Kidney glomerular epithelial cell (primary cell): ENCODE results near the gene RALGAPA2.

Experiments used
- DNase-seq: peaks from one replicate; lab custom pipeline; 2025; lab: John Stamatoyannopoulos, UW

Gene RALGAPA2

DNA sequence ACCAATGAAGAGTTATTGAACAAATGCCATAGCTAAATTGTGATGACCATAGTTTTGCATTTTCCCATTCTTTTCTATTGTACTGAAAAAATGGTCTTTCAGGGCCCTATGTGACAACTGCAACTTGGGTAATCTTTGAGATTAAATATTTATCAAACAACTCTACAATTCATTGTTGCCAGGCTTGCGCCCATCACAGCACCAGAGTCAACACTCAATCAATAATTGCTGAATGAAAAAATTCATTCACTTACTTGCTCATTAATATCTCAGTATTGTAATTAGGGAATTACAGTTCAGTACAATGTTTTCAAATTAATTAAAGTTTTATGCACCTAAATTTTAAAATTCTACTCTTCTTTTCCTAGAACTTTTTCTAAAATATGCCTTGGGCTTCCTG lies 7.7 kb upstream of the RALGAPA2 start:
- no peak for DNase-seq

DNA sequence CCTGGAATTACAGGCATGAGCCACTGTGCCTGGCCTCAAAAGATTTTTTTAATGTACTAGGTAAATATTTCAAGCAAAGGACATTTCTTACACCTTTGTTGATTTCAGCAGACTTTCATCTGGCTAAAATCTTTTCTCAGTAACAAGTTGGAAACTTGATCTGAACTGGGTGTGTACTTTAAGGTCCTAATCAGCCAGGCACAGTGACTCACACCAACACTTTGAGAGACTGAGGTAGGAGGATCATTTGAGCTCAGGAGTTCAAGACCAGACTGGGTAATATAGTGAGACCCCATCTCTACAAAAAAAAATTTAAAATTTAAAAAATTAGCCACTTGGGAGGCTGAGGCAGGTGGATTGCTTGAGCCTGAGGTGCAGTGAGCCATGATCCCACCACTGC lies 7.0 kb upstream of the RALGAPA2 start:
- DNase-seq, result no peak

DNA sequence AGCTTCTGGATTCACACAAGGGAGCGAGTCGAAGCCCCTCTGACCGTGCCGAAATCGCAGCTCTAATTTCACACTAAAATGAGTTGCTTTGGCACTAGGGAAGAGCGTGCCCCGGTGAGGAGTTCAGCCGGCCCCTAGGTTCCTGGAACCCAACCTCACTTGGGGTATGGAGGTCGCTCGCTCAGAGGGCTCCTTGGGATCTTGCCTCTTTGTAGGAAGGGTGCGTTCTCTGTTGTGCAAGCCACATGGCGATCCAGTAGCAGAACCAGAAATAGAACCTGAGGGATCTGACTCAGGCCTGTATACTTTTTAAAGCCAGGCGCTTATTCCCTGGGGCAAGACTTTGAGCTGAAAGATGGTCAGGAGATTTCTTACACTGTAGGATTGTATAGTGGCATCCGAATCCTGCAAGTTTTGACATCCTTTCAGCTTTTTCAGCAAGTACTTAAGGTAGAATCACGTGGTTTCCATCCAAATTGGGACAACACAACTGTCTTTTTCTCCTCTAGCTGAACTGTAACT lies 861 bp upstream of the RALGAPA2 start:
- DNase-seq, result no peak

DNA sequence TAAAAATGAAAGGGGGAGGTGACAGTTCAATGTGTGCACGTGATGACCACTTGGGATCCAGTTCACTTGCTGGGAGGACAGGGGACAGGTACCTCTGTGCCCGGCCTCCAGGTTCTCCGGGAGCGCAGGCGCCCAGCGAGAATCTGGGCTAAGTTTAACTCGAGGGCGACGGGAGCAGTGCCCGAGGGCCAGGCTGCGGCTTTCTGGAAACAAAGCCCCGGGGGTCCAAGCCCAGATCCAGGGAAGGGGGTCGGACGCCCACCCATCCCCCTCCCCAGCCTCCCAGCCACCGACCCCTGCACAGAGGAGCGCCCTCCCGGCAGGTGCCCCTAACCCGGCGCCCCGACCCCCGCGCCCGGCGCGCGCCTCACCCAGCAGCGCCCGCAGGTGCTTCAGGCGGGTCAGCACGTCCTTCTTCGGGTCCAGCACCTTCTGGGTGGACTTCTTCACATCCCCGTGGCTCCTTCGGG lies 405 bp downstream of the RALGAPA2 start:
- peak; percentile 40 for DNase-seq

DNA sequence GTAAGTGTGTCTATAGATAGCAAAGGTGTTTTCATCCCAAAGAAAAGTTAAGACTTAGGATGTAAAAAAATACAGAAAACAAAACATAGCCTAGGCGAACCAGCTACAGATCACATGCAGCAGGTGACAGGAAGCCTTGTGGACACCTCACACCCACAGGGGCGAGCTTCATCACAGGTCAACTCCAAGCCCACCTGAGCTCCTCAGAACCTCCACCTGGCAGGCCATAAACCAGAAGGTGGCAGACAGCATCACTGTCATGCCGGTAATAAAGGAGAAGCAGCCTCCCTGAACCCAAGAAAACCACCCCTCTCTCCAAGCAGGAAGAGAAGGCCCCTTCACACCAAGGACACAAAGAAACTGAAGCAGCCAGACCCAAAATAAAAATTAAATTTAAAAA lies 1.0 kb downstream of the RALGAPA2 start:
- DNase-seq, result no peak

DNA sequence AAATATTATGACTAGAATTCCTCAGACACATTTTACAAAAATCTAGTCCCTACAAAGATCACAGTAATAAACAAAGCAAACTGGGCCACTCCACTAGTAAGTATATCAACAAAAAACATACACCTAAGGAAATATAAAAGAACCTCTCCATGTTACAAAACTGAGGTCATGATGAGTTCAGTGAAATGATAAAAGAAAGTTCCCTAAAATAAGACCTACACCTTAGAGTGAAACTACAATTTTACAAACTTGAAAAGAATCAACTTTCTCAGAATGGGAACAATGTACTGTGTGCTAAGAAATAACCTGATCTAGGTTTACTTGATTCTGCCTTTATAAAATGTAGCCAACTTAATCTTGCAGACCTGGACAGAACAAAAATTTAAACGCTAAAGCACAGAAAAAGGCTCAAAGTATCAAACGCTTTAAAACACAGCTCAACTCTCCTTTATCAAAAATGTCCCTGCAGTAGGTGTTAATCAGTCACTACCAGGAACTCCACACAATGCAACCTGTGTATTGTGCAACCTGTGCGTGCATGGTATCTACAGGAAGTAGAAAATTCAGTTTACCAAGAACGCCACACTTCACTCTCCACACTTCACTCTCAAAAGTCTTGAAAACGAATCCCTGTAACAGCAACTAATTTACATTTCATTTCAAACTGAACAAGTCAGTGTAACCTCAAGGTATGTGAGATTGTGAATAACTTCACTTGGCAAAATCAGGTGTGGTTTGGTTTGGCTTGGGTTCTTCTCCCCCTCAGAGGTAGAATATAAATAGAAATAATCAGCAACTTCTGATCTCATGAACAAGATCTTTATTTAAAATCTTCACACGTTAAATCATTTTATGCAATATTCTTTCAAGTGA lies 1.8 kb downstream of the RALGAPA2 start:
- DNase-seq, result peak; percentile 11

DNA sequence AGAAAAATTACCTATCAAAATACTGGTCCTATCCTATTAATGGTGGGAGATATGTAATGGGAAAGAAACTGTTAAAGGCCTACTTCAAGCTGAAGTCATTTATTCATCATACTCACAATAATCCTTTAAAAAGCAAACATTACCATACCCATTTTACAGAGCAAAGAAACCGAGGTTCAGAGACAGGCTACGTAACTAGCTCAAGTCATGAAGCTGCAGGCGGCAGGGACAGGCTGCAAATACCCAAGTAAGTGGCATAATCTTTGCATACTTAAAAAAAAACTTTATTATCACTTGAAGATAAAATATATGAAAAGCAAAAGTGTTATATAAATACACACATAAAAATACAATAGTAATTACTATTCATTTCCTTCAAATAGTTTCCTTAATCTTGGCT lies 2.6 kb downstream of the RALGAPA2 start:
- no peak for DNase-seq

DNA sequence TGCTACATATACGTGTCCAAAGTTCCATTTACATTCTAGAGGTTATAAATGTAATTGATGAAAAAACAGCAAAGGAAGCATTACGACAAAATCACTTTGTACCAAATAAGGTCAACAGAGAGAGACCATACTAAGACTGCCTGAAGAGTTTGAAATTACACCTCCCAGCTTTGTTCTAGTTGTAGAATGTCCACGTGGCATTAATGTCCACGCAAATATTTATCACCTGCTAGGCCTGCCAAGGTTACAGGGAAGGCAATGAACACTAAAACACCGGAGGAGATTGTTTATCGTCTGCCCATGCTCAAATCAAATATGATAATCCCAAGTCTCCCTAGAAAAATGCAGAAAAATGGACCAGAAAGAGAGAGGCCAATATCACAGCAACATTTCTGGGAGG lies 6.2 kb downstream of the RALGAPA2 start:
- no peak for DNase-seq

DNA sequence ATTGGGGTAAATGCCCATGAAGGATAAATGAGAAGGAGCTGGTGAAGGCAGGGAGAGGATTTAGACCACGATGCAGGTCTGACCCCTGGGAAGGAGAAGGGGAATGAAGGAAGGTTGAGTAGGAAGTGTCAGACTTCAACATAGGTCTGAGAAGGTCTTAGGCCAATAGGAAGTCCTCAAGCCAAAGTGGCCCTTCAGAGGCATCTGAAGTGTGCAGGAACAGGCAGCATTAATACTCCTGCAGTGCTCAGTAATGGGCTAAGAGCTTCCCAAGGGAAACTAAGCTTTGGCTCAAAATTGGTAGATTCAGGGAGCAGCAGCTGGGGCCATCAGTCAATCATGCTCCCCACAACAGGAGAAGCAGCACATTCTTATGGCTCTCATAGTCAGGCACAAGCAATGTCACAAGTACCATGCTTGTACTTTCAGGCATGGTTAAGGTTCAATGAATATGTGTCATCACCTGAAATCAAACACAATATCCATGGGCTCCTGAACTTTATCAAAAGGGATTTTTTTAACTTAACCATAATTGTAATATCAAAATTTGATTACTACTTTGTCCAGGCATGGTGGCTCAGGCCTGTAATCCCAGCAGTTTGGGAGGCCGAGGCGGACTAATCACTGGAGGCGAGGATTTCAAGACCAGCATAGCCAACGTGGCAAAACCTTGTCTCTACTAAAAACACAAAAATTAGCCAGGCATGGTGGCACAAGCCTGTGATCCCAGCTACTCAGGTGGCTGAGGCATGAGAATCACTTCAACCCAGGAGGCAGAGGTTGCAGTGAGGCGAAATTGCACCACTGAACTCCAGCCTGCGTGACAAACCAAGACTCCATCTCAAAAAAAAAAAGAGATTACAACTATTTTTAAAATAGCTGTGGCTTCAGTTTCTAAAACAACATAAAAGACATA lies 9.9 kb downstream of the RALGAPA2 start:
- DNase-seq, result no peak

DNA sequence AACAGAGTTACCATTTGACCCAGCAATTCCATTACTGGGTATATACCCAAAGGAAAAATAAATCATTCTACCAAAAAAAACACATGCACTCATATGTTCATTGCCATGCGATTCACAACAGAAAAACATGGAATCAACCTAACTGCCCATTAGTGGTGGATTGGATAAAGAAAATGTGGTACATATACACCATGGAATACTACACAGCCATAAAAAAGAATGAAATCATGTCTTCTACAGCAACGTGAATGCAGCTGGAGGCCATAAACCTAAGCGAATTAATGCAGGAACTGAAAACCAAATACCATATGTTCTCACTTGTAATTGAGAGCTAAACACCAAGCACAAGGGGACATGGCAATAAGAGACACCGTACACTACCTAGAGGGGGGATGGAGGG lies 12.5 kb downstream of the RALGAPA2 start:
- no peak for DNase-seq

DNA sequence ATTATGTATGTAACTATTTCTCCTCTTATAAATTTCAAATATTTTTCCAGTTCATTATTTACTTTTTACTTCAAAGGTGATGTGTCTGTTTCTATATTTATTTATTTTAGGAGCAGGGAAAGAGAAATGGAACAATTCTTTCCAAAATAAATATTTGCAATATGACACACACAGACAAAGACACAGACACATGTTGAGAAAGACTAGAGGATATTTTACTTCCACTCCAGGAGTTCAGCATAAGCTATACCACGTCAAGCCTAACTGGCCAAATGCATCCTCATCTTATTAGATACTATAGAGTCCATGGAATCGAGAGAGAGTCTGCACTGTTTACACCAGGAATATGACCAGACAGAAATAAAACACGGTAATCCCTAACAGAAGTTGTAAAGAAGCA lies 13.3 kb downstream of the RALGAPA2 start:
- no peak for DNase-seq

DNA sequence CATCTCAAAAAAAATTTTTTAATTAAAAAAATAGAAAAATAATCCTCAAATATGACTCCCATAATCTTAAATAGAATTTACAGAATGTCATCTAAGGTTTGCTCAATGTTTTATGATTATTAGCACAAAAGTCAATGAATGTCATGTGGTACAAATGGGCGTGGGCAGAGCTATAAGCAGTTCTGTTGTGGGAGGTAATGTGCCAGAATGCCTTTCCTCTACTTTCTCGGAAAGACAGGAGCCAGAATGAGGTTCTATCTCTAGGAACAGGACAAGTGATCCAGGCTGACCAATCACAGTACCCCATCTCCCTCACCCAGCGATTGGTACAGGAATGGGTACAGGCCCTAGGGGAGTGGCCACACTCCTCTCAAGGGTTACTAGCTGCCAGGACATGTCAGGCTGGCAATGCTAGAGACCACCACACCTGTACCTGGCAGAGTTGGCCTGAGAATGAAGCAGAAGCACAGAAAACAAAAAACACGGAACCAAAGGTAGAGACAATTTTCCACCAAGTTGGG lies 15.1 kb downstream of the RALGAPA2 start:
- DNase-seq, result no peak

DNA sequence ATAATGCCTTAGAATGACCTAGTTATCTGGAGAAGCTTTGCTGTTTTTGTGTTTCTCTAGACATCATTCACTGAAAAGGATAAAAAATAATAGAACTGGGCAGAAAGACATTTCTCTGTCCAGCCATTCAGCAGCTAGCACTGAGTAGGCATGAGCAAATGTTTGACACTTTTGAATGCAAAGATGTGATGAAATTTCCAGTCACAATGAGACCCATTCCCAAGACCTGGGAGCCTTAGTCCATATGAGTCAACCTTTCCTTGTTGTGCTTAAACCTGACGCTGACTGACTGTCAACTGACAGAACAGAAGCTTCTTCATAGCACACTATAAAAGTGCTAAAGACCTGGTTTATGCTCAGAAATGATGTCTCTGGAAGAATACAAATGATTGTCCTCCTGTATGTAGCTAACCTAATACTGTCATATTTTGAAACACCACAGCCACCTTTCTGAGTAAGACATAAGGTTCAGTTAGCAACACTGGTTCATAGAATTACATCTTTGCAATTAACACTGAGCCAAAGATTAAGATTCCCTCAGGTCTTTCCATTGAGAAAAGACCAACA lies 17.1 kb downstream of the RALGAPA2 start:
- no peak for DNase-seq

DNA sequence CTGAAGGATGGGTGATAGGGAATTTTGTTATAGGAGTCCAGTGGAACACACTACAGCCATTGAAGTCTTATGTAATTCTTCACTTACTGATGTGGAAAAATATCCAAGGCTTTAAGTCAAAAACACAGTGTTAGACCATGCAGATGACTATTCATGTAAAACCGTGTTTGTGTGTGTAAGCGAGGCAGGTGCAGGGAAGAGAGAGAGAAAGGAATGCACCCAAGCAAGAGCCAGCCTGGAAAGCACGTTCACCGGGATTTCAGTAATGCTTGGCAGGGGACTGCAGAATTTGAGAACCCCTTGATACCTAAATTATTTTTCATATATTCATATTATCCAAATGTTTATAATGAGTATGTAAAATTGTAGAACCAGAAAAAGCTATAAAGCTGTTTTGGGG lies 17.9 kb downstream of the RALGAPA2 start:
- DNase-seq, result no peak

DNA sequence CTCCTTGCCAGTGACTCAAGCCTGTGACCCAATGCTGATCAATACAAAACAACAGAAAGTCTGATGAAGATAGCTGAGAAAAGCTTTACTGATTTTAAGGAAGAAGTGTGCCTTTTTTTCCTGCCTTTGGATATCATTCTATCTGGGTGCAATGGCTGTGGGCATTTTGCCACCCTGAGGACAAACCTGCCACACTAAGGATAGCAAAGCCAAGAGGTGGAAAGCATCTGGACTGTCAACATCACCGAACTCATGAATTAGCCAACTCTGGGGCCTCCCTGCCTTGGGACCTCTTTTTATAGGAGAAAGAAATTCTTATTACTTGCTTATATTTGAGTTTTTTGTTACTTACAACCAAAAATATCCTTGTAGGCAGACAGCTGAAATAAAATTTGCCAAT lies 19.9 kb downstream of the RALGAPA2 start:
- DNase-seq, result no peak

DNA sequence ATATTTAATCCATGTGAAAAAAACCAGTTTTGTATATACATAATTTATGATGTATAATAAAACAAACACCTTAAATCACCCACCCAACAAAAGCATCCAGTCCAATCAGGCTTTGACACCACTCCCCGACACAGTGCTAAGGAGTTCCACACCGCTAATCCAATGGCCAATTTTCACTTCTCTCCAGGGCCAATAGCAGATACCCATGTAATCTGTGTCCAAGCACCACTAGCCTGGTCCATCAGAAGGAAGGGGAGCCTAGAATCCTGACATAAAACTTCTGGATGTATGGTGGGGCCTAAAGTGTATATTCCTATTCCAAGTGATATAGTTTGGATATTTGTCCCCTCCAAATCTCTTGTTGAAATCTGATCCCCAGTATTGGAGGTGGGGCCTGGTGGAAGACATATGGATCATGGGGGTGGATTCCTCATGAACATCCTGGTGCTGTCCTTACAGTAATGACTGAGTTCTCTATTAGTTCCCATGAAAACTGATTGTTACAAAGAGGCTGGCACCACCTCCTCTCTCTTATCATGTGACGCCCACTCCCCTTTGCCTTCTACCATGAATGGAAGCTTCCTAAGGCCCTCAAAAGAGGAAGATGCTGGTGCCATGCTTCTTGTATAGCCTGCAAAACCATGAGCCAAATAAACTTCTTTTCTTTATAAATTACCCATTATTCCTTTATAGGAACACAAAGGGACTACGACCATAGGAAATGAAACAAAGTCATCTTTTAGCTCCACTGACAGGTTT lies 20.8 kb downstream of the RALGAPA2 start:
- no peak for DNase-seq

DNA sequence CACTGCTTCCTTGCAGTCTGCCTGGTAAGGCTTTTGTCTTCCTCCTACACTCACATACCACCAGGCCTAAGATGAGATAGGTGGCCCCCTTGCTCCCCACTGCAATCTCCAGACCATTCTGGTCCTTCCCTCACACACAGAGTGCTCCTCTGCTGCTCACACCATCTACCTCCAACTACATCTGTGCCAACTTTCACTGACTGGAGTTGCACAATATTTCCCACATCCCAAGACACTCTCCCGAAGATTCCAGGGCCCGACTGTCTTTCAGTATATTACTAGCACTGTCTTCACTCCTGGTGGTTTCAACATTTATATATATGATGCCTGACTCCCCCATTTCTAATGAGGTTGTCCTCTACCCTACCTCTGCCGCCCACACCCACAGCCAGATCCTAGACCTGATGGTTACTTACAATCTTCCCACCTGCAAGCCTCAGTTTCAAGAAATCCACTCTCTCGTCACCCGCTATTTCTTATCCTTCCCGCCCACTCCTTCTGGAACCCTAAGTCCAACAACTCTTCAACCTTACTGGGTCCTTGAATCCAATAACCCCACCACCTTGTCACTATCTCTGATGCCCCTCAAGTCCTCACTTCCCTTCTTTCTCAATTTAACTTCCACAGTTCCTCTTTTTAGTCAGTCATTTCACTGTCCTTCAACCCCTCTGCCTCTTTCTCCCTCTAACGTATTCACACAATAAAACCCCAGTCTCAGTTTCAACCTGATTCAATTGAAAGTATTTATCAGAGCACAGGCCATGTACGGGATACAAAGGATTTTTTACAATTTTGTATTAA lies 21.6 kb downstream of the RALGAPA2 start:
- DNase-seq, result no peak

DNA sequence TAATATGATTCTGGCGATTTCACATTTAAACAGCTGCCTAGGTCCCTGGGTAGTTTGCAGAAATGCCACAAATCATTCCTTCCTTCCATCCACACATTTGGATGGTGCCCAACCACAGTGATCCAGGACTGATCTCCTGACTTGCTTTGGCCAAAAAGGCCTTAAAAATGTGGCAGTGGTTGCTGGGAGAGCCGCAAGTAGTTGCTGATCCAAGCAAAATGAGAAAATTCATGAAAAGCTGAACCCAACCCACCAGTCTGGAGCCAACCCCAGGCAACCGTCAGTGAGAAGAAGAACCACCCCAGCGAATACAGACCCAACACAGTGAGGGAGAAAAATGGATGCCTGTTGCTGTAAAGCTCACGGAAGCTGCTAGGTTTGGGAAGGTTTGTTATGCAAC lies 25.1 kb downstream of the RALGAPA2 start:
- DNase-seq, result no peak

DNA sequence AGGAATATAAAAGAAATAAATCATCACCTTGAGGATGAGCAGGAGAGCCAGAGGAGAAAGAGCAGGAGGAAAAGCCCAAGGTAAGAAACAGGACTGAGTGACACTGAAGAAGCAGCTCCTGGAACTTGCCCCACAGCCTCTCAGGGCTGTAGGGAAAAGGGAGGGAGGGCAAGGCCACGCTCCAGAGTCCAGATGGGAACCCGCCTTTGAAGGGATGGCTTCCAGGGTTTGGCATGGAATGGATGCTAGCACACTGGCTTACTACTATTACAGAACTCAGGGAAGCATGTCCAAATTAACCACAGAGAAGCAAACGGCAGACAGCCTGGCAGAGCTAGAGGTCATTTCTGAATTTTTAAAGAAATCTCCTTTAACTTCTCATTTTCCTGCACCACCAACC lies 26.8 kb downstream of the RALGAPA2 start:
- no peak for DNase-seq

DNA sequence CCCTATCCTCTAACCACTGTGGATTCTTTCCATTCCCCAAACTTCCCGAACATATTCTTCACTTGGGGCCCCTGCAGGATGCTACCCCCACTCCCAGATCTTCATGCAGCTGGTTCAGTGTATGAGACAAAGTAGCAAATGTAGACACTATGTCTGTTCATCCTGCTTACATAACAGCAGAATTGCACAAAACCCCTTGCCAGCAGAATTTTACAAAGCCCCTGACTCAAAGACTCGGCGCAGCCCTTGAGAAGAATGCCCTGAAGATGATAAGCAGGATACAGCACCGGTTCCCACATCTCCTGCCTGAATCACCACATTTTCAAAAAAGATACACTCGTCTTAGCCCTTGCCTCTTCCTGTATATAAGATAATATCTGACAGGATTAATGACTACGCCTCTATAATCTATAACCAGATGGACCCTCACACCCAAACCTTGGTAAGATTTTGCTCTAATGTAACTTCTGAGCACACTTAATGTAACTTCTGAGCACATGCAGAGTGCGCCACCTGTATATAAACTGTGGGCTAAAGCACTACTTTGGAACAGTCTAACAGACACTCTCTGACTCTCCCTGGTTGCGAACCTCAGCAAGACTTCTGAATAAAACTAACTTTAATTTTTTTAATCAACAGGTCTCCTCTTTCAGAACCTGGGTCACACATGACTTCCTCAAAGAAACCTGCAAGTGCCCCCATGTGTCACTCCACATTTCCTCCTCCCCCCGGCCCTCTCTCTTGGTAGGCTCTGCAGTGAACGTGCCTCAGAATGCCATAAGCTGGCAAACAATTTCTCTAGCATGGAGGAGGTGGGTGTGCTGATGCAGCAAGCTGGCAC lies 28.7 kb downstream of the RALGAPA2 start:
- DNase-seq, result no peak
